OCI-M2 (cell line): ENCODE results near the gene SKIL.

Experiments
- DNase-seq: peaks from one replicate; lab custom pipeline; 2025; ENCODE audit not compliant: unreplicated experiment; lab: John Stamatoyannopoulos, UW

SKIL gene

DNA sequence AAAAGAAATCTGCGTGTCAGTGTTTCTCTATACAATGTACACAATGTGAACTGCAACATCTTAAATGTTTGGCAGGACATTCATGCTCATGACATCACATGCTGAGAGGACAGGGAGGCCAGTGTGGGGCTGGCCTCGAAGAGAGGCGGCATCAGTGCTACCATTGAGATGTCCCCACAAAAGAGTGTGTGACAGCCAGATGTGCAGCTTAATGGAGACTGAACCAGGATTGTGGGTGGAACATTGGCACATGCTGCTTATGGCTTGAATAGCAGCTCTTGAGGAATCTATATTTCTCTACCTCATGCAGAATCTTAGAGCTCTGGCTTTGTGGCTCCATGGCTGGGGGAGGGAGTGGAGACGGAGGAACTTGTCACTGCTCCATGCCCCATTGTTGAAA is 79.7 kb downstream of the SKIL start:
- DNase-seq = no peak

DNA sequence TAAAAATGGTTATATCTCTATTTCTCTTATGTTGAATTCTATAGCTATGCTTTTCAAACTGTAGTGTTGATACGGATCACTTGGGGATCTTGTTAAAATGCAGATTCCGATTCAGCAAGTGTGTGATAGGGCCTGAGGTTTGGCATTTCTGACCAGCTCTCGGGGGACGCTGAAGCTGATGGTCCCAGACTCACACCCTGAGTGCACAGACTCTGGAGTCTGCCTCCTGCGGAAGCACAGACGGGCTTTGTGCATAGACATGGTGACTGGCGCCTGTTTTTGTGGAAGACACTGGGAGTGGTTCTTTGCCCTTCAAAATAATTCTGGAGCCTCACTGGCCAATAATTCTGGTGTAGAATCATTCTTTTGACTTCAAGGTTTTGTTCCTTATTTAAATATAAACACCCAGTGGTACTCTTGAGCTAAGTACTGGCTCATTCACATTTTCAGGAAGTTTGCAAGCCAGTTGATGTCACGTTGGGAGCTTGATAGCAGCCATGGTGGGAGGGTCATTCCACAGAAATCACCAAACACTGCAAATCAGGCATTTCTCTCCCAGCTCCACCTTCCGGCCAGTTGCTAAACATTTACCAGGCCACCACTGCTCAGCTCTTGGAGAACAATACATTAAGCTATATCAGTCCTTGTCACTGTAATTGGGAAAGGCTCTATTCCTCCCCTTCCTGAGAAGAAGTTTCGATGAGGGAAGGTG is 80.3 kb downstream of the SKIL start:
- DNase-seq = no peak

DNA sequence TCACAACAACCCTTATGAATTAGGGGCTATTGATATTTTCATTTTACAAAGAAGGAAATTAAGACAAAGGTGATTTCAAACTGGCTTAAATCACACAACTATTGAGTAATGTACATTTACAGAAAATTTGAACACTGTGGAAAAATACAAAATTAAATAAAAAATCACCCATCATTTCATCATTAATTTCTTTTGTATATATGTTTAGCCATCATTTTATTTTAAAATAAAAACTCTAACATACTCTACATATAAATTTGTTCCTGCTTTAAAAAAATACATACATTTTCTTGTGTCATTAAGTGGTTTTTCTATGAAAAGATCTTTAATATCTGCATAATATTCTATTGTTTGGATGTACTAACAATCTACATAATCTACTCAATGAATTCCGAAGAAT is 81.3 kb downstream of the SKIL start:
- no peak for DNase-seq

DNA sequence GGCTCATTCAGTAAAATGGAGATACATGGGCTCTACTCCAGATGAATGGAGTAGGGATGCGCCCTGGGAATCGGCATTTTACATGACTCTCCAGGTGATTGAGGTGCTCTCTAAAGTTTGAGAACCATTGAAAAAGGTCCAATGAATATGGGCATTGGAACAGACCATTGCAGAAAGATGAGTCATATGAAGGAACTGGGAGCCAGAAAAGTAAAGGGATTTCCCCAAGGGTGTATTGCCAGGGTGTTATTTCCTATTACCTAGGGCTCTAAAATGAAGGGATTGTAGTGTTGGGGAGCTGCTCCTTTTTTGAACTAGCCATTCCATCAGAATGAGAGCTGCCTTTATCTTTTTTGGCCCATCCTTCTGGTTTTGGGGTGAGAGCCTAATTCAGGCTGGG is 82.8 kb downstream of the SKIL start:
- no peak for DNase-seq

DNA sequence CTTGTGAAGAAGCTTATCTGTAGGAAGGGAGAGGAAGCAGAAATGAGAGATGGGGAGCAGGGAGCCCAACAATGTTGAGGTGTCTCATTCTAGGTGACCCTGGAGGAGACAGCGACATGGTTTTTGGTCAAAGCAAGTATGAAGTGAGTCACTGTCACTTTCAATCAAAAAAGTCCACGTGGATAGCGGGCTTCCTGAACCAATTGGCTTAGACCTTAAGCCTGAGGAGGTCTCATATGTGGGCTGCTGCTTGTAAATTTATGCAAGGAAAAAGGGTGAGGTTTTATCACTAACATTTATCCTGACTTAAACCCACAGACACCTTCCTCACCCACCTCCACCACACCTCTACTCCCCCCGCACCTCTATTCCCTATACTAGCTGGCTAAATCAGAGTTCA is 83.9 kb downstream of the SKIL start:
- no peak for DNase-seq

DNA sequence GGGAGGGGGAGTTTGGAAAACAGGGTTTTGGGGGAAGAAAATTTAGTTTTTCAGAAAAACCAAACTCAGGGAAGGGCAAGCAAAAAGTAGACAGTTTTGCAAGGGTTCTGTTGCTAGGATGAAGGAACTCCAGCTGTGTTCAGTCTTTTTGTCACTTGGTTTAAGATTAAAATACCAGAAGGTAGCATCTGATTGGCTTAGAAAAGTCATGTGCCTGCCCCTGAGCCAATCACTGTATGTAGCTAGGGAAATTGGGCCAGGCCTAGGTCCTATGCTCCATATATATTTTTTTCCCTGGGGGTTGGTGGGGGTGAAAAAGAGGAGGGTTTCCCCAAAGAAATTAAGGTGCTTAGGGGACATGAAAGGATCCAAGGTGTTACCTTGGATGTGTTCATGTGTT is 85.4 kb downstream of the SKIL start:
- no peak for DNase-seq

DNA sequence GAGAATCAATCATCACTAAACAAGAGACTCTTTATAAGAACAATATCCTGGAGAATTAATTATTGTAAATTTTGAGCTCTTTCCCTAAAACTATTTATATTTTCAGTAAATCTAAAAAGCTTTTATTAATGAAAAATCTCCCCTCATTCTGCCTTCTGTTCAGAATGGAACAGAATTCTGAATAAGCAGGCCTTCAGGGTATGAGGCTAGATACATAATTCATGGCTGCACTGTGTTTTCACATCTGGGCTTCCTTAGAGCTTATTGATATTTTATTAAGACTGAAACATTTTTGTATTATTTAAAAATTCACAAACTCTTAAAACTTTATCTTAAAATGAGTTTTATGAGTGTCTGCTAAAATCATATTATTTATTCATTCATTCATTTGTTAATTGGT is 85.9 kb downstream of the SKIL start:
- DNase-seq = no peak
